GM18909 (cell line): Measurements from ENCODE around the gene PLPP1.
A peak's percentile ranks its signal among the peaks of the same experiment; 100 is the strongest.
"Not testable (repeated sequence)": the region's sequence is repeated elsewhere in the genome, so short reads cannot be mapped to it uniquely, and the experiment has no call there.

ENCODE experiments used
- ATAC-seq: cut with Tn5 transposase; IDR thresholded peaks from one replicate; pipeline ENCODE4 v1.9.1; 2021; ENCODE audit warnings: mild to moderate bottlenecking; ENCODE audit not compliant: unreplicated experiment, poor library complexity

The PLPP1 gene

GRCh38 chr5:55547781-55548180 lies 13.0 kb upstream of the PLPP1 start:
- ATAC-seq, result no peak

- no peak for ATAC-seq
These were observed 12.2 kb upstream of the PLPP1 start for GRCh38 chr5:55546947-55547346.

GRCh38 chr5:55544341-55544740 lies 9.6 kb upstream of the PLPP1 start:
- ATAC-seq, result no peak

- no peak for ATAC-seq
These were observed 6.4 kb upstream of the PLPP1 start for GRCh38 chr5:55541056-55541635.

GRCh38 chr5:55540525-55540924 lies 5.8 kb upstream of the PLPP1 start:
- ATAC-seq, result peak; percentile 52

GRCh38 chr5:55540024-55540423 lies 5.3 kb upstream of the PLPP1 start:
- peak; percentile 37 for ATAC-seq

GRCh38 chr5:55538661-55539060 lies 3.9 kb upstream of the PLPP1 start:
- ATAC-seq, result peak; percentile 32

GRCh38 chr5:55537315-55537714 lies 2.6 kb upstream of the PLPP1 start:
- ATAC-seq, result not testable (repeated sequence)

- peak; percentile 7 for ATAC-seq
These were observed 588 bp upstream of the PLPP1 start for GRCh38 chr5:55535199-55535905.

- peak; percentile 52 for ATAC-seq
These were observed 986 bp downstream of the PLPP1 start for GRCh38 chr5:55533521-55534435.

GRCh38 chr5:55530669-55531068 lies 4.1 kb downstream of the PLPP1 start:
- no peak for ATAC-seq

- no peak for ATAC-seq
These were observed 9.9 kb downstream of the PLPP1 start for GRCh38 chr5:55524816-55525215.

GRCh38 chr5:55523293-55523692 lies 11.5 kb downstream of the PLPP1 start:
- no peak for ATAC-seq

- no peak for ATAC-seq
These were observed 12.9 kb downstream of the PLPP1 start for GRCh38 chr5:55521881-55522280.

GRCh38 chr5:55520117-55520839 lies 14.5 kb downstream of the PLPP1 start:
- no peak for ATAC-seq

- no peak for ATAC-seq
These were observed 15.9 kb downstream of the PLPP1 start for GRCh38 chr5:55518831-55519390.

GRCh38 chr5:55517804-55518203 lies 17.0 kb downstream of the PLPP1 start:
- no peak for ATAC-seq

- no peak for ATAC-seq
These were observed 23.8 kb downstream of the PLPP1 start for GRCh38 chr5:55511010-55511409.

- ATAC-seq, result no peak
These were observed 24.3 kb downstream of the PLPP1 start for GRCh38 chr5:55510523-55510880.

GRCh38 chr5:55509796-55510522 lies 24.8 kb downstream of the PLPP1 start:
- no peak for ATAC-seq
